Activated T-helper 1 cell treated with anti-CD3 and anti-CD28 coated beads, Interleukin-2, amount 50 U/mL, for 16 hours (primary cell): ENCODE measurements around the gene RGS14.
"Not testable (repeated sequence)": the region's sequence is repeated elsewhere in the genome, so short reads cannot be mapped to it uniquely, and the experiment has no call there.

ENCODE experiments used
- DNase-seq, 2 donors: peaks; one replicate each; pipeline ENCODE4 v3.0.0-alpha.2; 2020; ENCODE audit warnings: low read depth in 1 of 2, low spot score in 1 of 2

The RGS14 gene

DNA sequence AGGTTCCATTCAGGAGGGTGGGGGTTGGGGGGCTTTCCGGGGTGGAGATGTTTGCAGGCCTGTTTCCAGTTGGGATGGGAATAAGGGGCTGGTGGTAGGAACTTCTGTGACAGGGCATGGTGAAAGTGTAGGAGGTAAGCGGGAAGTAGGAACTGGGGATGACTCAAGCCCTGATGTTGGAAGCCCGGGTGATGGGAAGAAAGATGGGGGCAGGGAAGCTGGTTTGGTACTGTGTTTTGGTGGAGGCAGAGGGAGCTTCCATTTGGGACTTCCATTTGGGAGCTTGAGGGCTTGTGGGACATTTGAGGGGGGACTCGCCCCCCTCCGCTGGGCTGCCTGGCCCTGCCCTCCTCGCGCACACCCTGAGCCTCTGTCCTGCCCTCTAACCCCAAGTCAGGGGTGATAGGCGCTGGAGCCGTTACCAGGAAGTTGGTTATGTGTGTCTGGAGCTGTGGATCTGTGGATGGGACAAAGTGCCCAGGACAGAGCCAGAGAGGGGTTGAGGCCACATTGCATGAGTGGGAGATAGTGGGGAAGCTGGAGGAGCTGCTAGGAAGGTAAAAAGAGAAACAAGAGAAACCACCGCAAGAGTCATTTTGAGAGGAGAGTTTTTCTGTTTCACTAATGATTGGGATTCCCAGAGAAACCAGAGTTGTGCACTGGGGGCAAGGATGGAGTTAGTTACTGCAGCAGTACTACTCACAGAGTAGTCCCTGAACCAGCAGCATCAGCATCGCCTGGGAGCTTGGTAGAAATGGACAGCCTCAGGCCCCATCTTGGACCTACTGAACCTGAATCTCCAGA, 6.6 kb downstream of the RGS14 start:
- DNase-seq, result no peak

GRCh38 chr5:177365845-177366527, 8.3 kb downstream of the RGS14 start:
- no peak for DNase-seq

GRCh38 chr5:177366528-177367322, 9.0 kb downstream of the RGS14 start:
- DNase-seq, result no peak

DNA sequence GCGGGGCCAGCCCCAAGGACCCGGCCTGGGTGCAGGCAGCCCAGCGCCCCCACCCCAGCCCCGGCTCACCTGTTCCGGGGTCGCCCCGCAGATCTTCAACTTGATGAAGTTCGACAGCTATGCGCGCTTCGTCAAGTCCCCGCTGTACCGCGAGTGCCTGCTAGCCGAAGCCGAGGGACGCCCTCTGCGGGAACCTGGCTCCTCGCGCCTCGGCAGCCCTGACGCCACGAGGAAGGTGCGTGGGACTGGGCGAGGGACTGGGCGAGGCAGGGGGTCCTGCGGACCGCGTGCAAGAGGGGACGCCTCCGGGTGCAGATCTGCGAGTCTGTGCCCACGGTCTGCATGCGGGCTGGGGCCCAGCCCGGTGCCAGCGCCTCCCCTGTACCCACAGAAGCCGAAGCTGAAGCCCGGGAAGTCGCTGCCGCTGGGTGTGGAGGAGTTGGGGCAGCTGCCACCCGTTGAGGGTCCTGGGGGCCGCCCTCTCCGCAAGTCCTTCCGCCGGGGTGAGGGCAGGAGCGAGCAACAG, 9.7 kb downstream of the RGS14 start:
- DNase-seq, result no peak

DNA sequence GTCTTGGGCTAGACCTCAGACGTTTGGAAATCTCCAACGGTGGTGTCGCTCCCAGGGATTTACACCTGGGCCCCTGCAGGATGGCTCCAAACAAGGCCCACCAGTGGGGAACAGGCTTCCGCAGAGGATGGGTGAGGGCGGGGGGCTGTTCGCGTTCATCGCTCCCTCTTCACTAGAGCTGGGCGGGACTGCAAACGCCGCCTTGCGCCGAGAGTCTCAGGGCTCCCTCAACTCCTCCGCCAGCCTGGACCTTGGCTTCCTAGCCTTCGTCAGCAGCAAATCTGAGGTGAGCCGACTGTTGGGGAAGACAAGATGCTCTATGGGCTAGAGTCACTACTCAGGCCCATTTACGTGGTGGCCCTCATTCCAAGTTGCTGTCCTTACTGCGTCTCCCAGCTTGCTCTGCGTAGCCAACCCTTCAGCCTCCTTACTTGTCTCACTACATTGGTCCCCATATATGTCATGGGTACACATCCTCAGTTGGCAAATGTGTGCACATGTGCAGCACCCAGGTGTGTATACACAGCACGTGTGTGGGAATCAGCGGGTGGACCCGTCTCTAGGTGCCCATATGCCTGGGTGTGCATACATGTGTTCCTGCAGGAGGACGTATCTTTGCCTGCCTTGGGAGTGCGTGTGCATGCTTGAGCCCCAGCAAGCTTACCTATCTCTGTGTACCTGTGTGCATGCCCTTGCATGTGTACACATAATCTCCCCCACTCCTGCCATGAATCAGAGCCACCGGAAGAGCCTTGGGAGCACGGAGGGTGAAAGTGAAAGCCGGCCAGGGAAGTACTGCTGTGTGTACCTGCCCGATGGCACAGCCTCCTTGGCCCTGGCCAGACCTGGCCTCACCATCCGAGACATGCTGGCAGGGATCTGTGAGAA, 10.5 kb downstream of the RGS14 start:
- no peak for DNase-seq

DNA sequence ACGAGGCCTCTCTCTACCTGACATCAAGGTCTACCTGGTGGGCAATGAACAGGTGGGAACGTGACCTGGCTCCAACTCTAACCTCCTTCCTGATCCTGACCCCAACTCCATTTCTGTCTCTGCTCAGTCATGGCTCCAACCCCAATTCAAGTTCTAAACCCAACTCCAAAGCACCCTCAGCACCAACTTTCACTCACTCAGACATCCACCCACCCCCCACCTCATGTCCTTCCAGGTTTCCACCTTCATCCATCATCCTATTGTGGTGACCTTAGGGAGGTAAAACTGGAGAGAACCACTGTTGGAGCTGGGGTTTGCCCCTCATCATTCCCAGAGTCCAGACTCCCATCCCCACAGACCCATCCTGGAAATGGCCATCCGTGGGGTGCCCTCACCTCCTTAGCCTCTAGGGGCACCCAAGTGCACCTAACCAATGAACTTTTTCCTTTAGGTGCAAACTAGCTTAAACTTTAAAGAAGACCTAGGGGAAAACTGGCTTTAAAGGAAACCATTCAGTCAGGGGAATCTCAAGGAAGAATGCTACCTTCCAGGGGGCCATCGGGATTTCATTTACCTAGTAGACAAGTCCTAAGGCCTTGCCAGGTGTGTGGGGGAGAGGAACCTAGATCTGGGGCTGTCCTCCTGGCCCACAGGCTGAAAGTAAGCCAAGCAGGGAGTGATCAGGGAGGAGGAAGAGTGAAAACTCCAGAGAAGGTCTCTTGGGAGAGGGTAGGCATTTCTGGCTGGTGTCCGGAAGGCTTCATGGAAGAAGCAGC, 11.3 kb downstream of the RGS14 start:
- DNase-seq, result no peak

- no peak for DNase-seq
Measured at GRCh38 chr5:177369645-177370440, 12.1 kb downstream of the RGS14 start.

DNA sequence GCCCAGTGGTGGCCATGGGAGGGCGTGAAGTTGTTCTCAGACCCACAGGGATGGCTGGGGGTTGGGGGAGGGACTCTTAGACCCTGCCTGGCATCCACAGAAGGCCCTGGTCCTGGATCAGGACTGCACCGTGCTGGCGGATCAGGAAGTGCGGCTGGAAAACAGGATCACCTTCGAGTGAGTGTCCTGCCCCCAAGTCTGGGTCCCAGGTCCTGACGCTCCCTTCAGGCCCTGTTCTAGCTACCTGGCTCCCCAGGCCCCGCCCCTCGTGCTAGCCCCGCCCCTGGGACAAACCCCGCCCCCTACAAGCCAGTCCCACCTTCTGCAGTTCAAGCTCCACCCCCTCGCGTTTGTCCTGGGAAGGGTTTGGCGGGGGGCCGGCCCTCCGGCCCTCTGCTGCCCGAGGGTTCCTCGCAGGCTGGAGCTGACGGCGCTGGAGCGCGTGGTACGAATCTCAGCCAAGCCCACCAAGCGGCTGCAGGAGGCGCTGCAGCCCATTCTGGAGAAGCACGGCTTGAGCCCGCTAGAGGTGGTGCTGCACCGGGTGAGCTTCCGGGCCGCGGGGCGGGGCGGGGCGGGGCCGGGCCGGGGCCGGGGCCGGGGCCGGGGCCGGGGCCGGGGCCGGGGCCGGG, 12.9 kb downstream of the RGS14 start:
- no peak for DNase-seq

GRCh38 chr5:177371120-177372033, 13.7 kb downstream of the RGS14 start:
- DNase-seq, result no peak

DNA sequence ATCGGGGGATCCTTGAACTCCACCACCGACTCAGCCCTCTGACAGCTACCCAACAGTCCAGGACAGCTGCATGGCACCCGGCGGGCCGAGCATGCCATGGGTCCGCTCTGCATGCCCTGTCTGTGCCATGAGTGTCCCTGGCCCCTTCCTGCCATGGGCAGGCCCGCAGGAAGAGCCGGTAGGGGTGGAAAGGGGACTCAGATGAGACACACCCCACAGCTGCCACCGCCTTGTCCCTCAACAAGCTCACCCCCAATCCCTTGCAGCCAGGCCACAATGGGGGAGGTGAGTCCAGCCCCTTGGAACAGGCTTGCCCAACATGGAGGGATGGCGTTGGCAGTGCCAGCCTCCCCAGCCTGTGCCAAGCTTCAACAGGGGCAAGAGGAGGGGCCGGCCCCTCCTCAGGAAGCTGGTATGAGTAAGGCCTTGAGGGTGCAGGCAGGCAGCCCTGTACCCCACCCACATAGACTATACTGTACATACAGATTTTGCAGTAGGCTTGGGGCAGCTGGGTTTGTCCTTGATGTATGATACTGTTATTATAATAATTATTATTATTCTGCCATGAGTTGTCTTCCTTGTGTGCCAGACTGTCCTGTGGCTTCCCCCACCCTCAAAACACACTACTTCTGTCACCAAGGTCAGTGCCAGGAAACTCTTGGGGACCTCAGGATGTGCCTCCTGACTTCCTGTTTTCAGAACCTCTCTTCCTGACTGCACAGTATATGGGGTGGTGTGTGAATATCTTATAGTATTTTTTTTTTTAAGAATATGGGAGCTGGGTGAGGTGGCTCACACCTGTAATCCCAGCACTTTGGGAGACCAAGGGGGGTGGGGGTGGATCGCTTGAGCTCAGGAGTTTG, 14.5 kb downstream of the RGS14 start:
- DNase-seq, result no peak

DNA sequence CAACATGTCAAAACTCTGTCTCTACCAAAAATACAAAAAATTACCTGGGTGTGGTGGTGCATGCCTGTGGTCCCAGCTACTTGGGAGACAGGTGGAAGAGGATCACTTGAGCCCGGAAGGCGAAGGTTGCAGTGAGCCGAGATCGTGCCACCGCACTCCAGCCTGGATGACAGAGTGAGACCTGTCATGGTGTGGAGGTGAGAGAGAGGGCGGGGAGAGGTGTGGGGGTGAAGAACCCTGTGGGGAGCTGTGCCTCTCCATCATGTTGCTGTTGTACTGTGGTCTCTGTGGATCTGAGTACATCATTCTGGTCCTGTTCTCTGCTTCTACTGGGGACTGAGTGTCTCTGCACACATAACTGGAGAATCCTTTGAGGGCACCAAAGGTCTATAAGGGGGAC, 15.2 kb downstream of the RGS14 start:
- no peak for DNase-seq

DNA sequence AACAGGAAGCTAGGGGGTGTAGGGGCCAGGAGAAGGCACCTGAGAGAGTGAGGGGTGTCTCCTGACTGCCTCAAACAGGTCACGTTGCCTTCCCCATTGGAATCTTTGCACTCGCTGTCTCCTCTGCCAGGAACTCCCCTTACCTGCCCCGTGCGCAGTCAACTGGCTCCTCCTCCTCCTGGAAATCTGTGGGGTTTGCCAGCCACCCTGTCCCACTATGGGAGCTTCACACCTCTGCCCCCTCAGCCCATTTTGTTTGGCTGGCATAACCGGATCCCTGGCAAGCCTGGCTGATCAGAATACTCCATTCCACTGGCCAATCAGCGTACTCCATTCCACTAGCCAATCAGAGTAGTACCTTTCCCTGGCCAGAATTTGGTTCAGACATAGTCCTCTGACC, 16.1 kb downstream of the RGS14 start:
- no peak for DNase-seq

DNA sequence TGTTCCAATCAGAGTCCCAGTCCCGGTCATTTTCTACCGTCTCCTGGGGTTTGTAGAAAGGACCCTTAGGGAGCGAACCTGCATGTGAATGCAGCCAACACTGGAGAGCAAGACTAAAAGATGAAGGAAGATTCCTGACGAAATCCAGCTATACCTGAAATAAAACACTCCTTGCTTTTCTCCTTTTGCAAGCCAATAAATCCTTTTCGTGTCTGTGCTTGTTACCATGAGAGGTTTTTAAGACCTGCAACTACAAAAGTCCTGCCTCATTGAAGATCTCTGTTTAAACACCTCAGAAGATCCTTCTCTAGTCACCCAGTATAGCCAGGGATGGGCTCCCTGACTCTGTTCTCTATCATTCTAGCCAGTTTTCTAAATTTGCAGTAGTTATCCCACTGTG, 16.5 kb downstream of the RGS14 start:
- no peak for DNase-seq

DNA sequence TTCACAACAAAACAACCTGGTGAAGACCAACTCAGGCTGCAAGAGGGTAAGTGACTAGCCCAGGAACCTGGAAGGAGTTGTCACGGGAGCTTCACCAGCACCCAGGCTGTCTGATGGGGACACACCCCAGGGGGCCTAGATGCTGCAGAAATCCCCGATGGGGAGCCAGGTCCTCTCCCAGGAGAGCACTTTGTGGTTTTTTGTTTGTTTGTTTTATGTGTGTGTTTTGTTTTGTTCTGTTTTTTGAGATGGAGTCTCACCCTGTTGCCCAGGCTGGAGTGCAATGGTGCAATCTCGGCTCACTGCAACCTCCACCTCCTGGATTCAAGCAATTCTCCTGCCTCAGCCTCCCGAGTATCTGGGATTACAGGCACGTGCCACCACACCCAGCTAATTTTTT, 17.8 kb downstream of the RGS14 start:
- DNase-seq, result not testable (repeated sequence)

GRCh38 chr5:177376107-177376506, 18.4 kb downstream of the RGS14 start:
- DNase-seq, result no peak
